ENCODE results near the gene TUBA4A. TPM values are rescaled to one million over a fixed set of nuclear protein-coding genes. Genes with fewer than 3 reads are reported as not detected.

The TUBA4A gene
- 22.4 and 22.6 TPM in 2 replicates for polyA plus RNA-seq (2011; rRNA removed)
- polyA minus RNA-seq (2011; rRNA and poly(A)+ RNA removed) = 8.5 and 9.5 TPM in 2 replicates

DNA sequence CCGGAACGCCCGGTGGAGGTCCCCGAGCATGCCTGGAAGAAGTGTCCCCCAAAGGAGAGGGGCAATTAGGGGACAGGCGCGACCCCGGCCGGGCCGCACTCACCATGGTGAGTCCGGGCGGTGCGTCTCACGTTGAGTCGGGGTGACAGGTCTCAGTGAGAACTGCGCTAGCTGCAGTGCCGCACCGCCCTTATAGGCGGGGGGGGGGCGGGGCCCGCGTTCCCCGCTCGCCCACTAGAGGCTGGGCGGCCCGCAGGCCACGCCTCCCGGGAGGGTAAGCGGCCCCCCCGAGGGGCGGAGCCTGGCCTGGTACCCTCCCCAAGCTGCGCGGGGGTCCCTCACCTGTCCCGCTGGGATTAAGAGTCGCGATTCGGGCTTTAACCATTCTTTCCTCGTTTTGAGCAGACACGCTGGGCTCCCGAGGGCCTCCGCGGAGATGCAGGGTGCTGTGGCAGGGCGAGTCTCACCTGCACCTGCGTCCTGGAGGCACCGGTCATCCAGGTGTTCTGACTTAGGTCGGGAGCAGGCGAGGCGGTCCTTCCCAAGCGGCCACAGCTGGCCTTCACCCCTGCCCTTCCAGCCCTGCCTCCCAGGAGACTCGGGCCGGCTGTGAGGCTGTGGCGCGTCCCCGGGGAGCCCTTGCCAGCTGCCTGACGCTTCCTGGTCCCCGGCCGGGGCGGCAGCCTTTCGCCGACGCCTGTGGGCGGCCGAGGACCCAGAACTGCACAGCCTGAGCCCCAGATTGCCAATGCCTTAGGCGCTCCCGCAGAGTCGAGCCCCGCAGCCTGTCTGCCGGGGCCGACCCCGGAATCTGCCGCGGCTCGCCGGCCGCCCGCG lies at the start of gene TUBA4A:
Gene TUBA4A (minus strand): TSS at position 166 of the 837 bp plus-strand sequence. CDS start 60 bp downstream, at position 106.
- Histone ChIP-seq H3K4me3 (ENCODE audit: low read depth, low read length) (peak within 1 kb of the TSS; percentile 66), H3K27me3 (ENCODE audit: control insufficient read depth, insufficient read depth, low read length) (peaks cover 14% of the 10 kb centered on the region), H3K9me3 (ENCODE audit: control insufficient read depth, insufficient read depth, low read length) (no peaks in the 10 kb centered on the region), H3K27ac (ENCODE audit: low read depth, low read length) (no peak within 1 kb of the TSS)
- TF ChIP-seq, protein P1, sequence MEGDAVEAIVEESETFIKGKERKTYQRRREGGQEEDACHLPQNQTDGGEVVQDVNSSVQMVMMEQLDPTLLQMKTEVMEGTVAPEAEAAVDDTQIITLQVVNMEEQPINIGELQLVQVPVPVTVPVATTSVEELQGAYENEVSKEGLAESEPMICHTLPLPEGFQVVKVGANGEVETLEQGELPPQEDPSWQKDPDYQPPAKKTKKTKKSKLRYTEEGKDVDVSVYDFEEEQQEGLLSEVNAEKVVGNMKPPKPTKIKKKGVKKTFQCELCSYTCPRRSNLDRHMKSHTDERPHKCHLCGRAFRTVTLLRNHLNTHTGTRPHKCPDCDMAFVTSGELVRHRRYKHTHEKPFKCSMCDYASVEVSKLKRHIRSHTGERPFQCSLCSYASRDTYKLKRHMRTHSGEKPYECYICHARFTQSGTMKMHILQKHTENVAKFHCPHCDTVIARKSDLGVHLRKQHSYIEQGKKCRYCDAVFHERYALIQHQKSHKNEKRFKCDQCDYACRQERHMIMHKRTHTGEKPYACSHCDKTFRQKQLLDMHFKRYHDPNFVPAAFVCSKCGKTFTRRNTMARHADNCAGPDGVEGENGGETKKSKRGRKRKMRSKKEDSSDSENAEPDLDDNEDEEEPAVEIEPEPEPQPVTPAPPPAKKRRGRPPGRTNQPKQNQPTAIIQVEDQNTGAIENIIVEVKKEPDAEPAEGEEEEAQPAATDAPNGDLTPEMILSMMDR (IDR thresholded peaks at IDR 0.05; ENCODE audit: low read depth, low read length) = no peak
- DNase-seq (ENCODE audit: low read depth, low spot score) = no peak
- ChIA-PET CTCF (interaction anchor here (0.6 to 3.1 kb wide), 6 partner anchors 8 to 83 kb away, joined by 3 to 19 read pairs (median 14); partner anchors contain the start of gene DNAJB2), POLR2A (interaction anchor here (0.6 to 1.7 kb wide), 6 partner anchors 21 to 149 kb away, joined by 3 to 9 read pairs (median 5); partner anchors contain the start of genes ABCB6, ANKZF1, ATG9A and DNAJB2)

DNA sequence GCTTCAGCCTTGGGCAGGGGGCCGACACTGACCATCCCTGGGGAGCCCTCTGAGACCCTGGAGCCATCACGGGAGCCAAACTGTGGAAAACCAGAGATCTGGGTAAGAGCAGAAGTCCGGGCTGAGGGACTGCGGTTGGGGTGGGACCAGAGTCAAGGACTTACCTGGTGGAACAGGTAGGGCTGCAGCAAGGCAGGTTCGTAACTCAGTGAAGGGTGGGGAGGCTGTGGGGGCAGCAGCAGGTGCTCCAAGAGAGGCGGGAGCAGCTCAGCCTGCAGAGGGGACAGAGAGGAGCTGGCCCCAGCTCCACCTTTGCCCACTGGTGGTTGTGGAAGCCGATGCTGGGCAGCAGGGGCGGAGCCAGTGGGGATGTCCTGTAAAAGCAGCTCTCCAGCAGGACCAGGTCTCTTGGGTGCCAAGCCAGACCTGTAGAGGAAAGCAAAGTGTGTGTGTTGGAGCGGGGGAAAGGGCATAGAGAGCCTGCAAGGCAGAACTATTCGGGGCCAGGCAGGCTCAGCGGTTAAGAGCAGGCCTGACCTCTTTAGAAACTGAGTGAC lies 48.8 kb upstream of the TUBA4A start:
- POLR2A ChIA-PET = no interaction called here
- no peak for DNase-seq (ENCODE audit: low read depth, low spot score)
- TF ChIP-seq, protein P1 (IDR thresholded peaks at IDR 0.05; ENCODE audit: low read depth, low read length) = no peak
- Histone ChIP-seq H3K4me3 (ENCODE audit: low read depth, low read length) (no peak overlapping the region), H3K27ac (ENCODE audit: low read depth, low read length) (no peak overlapping the region), H3K27me3 (ENCODE audit: control insufficient read depth, insufficient read depth, low read length) (no peaks in the 10 kb centered on the region), H3K9me3 (ENCODE audit: control insufficient read depth, insufficient read depth, low read length) (no peaks in the 10 kb centered on the region)
- CTCF ChIA-PET = interaction anchor here (12.4 kb wide), 1 partner anchor 143 kb away, joined by 131 read pairs; the partner anchor contains the start of gene NHEJ1

GRCh38 chr2:219300022-219300421 lies 46.3 kb upstream of the TUBA4A start:
- Histone ChIP-seq H3K4me3 (ENCODE audit: low read depth, low read length) (no peak overlapping the region), H3K9me3 (ENCODE audit: control insufficient read depth, insufficient read depth, low read length) (no peaks in the 10 kb centered on the region), H3K27ac (ENCODE audit: low read depth, low read length) (no peak overlapping the region), H3K27me3 (ENCODE audit: control insufficient read depth, insufficient read depth, low read length) (no peaks in the 10 kb centered on the region)
- TF ChIP-seq, protein P1 (IDR thresholded peaks at IDR 0.05; ENCODE audit: low read depth, low read length) = no peak
- ChIA-PET POLR2A (interaction anchor here (0.7 kb wide), 1 partner anchor 247 kb away, joined by 3 read pairs; no protein-coding TSS in a partner anchor), CTCF (interaction anchor here (1.0 to 12.4 kb wide), 8 partner anchors 9 to 230 kb away, joined by 4 to 131 read pairs (median 6); partner anchors contain the start of genes DNPEP and NHEJ1)
- no peak for DNase-seq (ENCODE audit: low read depth, low spot score)

- POLR2A ChIA-PET = interaction anchor here (0.5 kb wide), 1 partner anchor 301 kb away, joined by 4 read pairs; no protein-coding TSS in a partner anchor
- H3K27ac ChIP-seq (ENCODE audit: low read depth, low read length) = no peak overlapping the region
- TF ChIP-seq, protein P1 (IDR thresholded peaks at IDR 0.05; ENCODE audit: low read depth, low read length) = no peak
- CTCF ChIA-PET = interaction anchor here (0.9 to 12.4 kb wide), 13 partner anchors 9 to 231 kb away, joined by 3 to 131 read pairs (median 5); partner anchors contain the start of genes DNPEP, NHEJ1 and ZFAND2B
- no peaks in the 10 kb centered on the region for H3K27me3 ChIP-seq (ENCODE audit: control insufficient read depth, insufficient read depth, low read length)
- H3K4me3 ChIP-seq (ENCODE audit: low read depth, low read length) = no peak overlapping the region
- no peak for DNase-seq (ENCODE audit: low read depth, low spot score)
- no peaks in the 10 kb centered on the region for H3K9me3 ChIP-seq (ENCODE audit: control insufficient read depth, insufficient read depth, low read length)
Observed at GRCh38 chr2:219299372-219299760, 45.6 kb upstream of the TUBA4A start.
